HL-60 (cell line): Measurements from ENCODE around the gene CCDC194.

ENCODE experiments used
- DNase-seq, 2 experiments: peaks; one replicate each; pipeline ENCODE4 v3.0.0-alpha.2; 2010 to 2020; ENCODE audit warnings: low read depth in 1 of 2, low spot score in 1 of 2
- H3K27ac ChIP-seq: fragments of 250-450 bp; sonication (Bioruptor Pico); replicated peaks from 2 replicates; pipeline ENCODE4 v1.5.1; 2020; ENCODE audit warnings: mild to moderate bottlenecking, moderate library complexity
- H3K27me3 ChIP-seq: fragments of 250-450 bp; sonication (Bioruptor Pico); 2 replicates; pipeline ENCODE4 v1.5.1; 2021; ENCODE audit warnings: mild to moderate bottlenecking, moderate library complexity; ENCODE audit not compliant: insufficient read depth, poor library complexity, severe bottlenecking
- H3K4me3 ChIP-seq: replicated peaks from 2 replicates; pipeline ENCODE4 v1.5.1; 2011; ENCODE audit warnings: mild to moderate bottlenecking, control low read depth, low read length; ENCODE audit not compliant: insufficient read depth
- CTCF ChIP-seq: IDR thresholded peaks from one replicate; pipeline ENCODE4 v1.5.1; 2011; ENCODE audit warnings: low read length, control low read depth, inconsistent platforms; ENCODE audit not compliant: insufficient read depth
- GABPA ChIP-seq: IDR thresholded peaks from 2 replicates; pipeline ENCODE4 v1.6.1; 2012; ENCODE audit warnings: low read depth
- POLR2AphosphoS5 ChIP-seq: IDR thresholded peaks from 2 replicates; pipeline ENCODE4 v1.6.1; 2012; ENCODE audit warnings: low read depth
- REST ChIP-seq: IDR thresholded peaks from 2 replicates; pipeline ENCODE4 v1.6.1; 2012; ENCODE audit warnings: low read depth; ENCODE audit not compliant: insufficient replicate concordance
- SPI1 ChIP-seq: IDR thresholded peaks from 2 replicates; pipeline ENCODE4 v1.6.1; 2012; ENCODE audit warnings: low read depth, mild to moderate bottlenecking, borderline replicate concordance

The CCDC194 gene

GRCh38 chr19:17419621-17420474 lies 25.9 kb upstream of the CCDC194 start, which contains the start of gene MVB12A:
MVB12A (plus strand) TSS chr19:17420047; CDS start chr19:17420136, 89 bp downstream.
- Histone ChIP-seq H3K27me3 (no peaks in the 10 kb centered on the region), H3K4me3 (peak within 1 kb of the TSS; percentile 88), H3K27ac (peak within 1 kb of the TSS; percentile 64)
- TF ChIP-seq REST (no peak), POLR2AphosphoS5 (peak; percentile 58), GABPA (peak; percentile 98)
- peak; percentile 98 to 99 for DNase-seq

GRCh38 chr19:17419154-17419620 lies 25.2 kb upstream of the CCDC194 start:
- H3K27me3 ChIP-seq: no peaks in the 10 kb centered on the region
- peak overlapping the region; percentile 51 for H3K4me3 ChIP-seq
- DNase-seq: no peak
- TF ChIP-seq SPI1 (no peak), CTCF (no peak), REST (no peak), GABPA (no peak), POLR2AphosphoS5 (no peak)
- peak overlapping the region; percentile 64 for H3K27ac ChIP-seq

GRCh38 chr19:17418710-17419109 lies 24.7 kb upstream of the CCDC194 start:
- H3K27me3 ChIP-seq: no peaks in the 10 kb centered on the region
- peak overlapping the region; percentile 64 for H3K27ac ChIP-seq
- no peak overlapping the region; the same call in 1 of the 2 replicates for H3K4me3 ChIP-seq
- TF ChIP-seq REST (no peak), CTCF (no peak), SPI1 (no peak), POLR2AphosphoS5 (no peak), GABPA (no peak)
- no peak for DNase-seq
